WTC11 (cell line): ENCODE results near the gene GREM1. TPM values are rescaled to one million over a fixed set of nuclear protein-coding genes. Genes with fewer than 3 reads are reported as not detected.

Source experiments
- ATAC-seq: fragments of 200-7000 bp; cut with Tn5 transposase; 2 replicates; pipeline ENCODE4 v1.10.0; 2021; ENCODE audit warnings: mild to moderate bottlenecking, moderate library complexity
- CTCF ChIA-PET: fragments of 300-600 bp; sonication (Branson Sonifier 250); formaldehyde crosslinking; loops from one replicate; lab custom pipeline; 2021; ENCODE audit warnings: antibody characterized with exemption; lab: Charles Lee
- POLR2A ChIA-PET: fragments of 350-600 bp; sonication (Branson Sonifier 250); formaldehyde crosslinking; loops from one replicate; lab custom pipeline; 2021; ENCODE audit warnings: antibody characterized with exemption; lab: Charles Lee
- DNase-seq: peaks from one replicate; pipeline ENCODE4 v3.0.0; 2021; ENCODE audit warnings: low spot score
- H3K27ac Mint-ChIP-seq: 2 replicates; pipeline ENCODE4 v1.8.0; 2021; ENCODE audit warnings: mixed read lengths
- H3K27me3 Mint-ChIP-seq: 2 replicates; pipeline ENCODE4 v1.8.0; 2021; ENCODE audit warnings: low read depth, mild to moderate bottlenecking, moderate library complexity, mixed read lengths
- H3K36me3 Mint-ChIP-seq: 2 replicates; pipeline ENCODE4 v1.8.0; 2021; ENCODE audit warnings: mixed read lengths
- H3K4me1 Mint-ChIP-seq: 2 replicates; pipeline ENCODE4 v1.8.0; 2022; ENCODE audit warnings: mixed read lengths
- H3K4me3 Mint-ChIP-seq: 2 replicates; pipeline ENCODE4 v1.8.0; 2021; ENCODE audit warnings: mild to moderate bottlenecking, moderate library complexity, mixed read lengths
- H3K9me3 Mint-ChIP-seq: 2 replicates; pipeline ENCODE4 v1.8.0; 2021; ENCODE audit warnings: mixed read lengths
- FOXK1 ChIP-seq: sonication (generic); formaldehyde crosslinking; IDR thresholded peaks from 2 replicates; pipeline ENCODE4 v1.8.0; 2022; ENCODE audit warnings: mild to moderate bottlenecking, moderate library complexity, missing genetic modification reagents
- GABPB1 ChIP-seq: sonication (generic); formaldehyde crosslinking; IDR thresholded peaks from 2 replicates; pipeline ENCODE4 v1.8.1; 2023; ENCODE audit warnings: mild to moderate bottlenecking, missing genetic modification reagents
- GTF2I ChIP-seq: fragments of 250-450 bp; sonication (Bioruptor Pico); conservative IDR thresholded peaks from 2 replicates; pipeline ENCODE4 v1.4.0; 2021; ENCODE audit warnings: mild to moderate bottlenecking
- JUN ChIP-seq: sonication (generic); formaldehyde crosslinking; IDR thresholded peaks from 2 replicates; pipeline ENCODE4 v1.8.0; 2023; ENCODE audit warnings: mild to moderate bottlenecking, missing genetic modification reagents
- NR3C1 ChIP-seq: sonication (generic); formaldehyde crosslinking; conservative IDR thresholded peaks from 2 replicates; pipeline ENCODE4 v1.8.1; 2023; ENCODE audit warnings: low read depth, mild to moderate bottlenecking, missing genetic modification reagents
- TEAD1 ChIP-seq: sonication (generic); formaldehyde crosslinking; IDR thresholded peaks from 2 replicates; pipeline ENCODE4 v1.8.0; 2022; ENCODE audit warnings: mild to moderate bottlenecking, missing genetic modification reagents
- ZNF317 ChIP-seq: sonication (generic); formaldehyde crosslinking; IDR thresholded peaks from 2 replicates; pipeline ENCODE4 v1.8.1; 2023; ENCODE audit warnings: low read depth, mild to moderate bottlenecking, moderate library complexity, missing genetic modification reagents, borderline replicate concordance
- total RNA-seq: library from RNA; stranded (reverse); gene quantifications from 3 replicates; pipeline ENCODE4 v1.2.3, GENCODE V29; 2021
- TF ChIP-seq, protein P1 (sequence below): fragments of 250-450 bp; sonication (Bioruptor Pico); IDR thresholded peaks from 2 replicates; pipeline ENCODE4 v1.9.0; 2021; ENCODE audit warnings: mild to moderate bottlenecking, borderline replicate concordance
- TF ChIP-seq, protein P2 (sequence below): sonication (generic); formaldehyde crosslinking; IDR thresholded peaks from 2 replicates; pipeline ENCODE4 v1.8.1; 2022; ENCODE audit warnings: mild to moderate bottlenecking, moderate library complexity, missing genetic modification reagents
- TF ChIP-seq, protein P3 (sequence below): sonication (generic); formaldehyde crosslinking; IDR thresholded peaks from 2 replicates; pipeline ENCODE4 v1.8.0; 2022; ENCODE audit warnings: mild to moderate bottlenecking, missing genetic modification reagents
- TF ChIP-seq, protein P4 (sequence below): sonication (generic); formaldehyde crosslinking; IDR thresholded peaks from 2 replicates; pipeline ENCODE4 v1.8.1; 2023; ENCODE audit warnings: mild to moderate bottlenecking, missing genetic modification reagents, moderate library complexity
- TF ChIP-seq, protein P5 (sequence below): sonication (generic); formaldehyde crosslinking; IDR thresholded peaks from 2 replicates; pipeline ENCODE4 v1.8.0; 2022; ENCODE audit warnings: missing genetic modification reagents
- TF ChIP-seq, protein P6 (sequence below): sonication (generic); formaldehyde crosslinking; IDR thresholded peaks from 2 replicates; pipeline ENCODE4 v1.8.0; 2023; ENCODE audit warnings: missing genetic modification reagents
- TF ChIP-seq, protein P7 (sequence below): fragments of 250-450 bp; sonication (Bioruptor Pico); IDR thresholded peaks from 2 replicates; pipeline ENCODE4 v1.9.0; 2021; ENCODE audit warnings: mild to moderate bottlenecking

GREM1 gene
- total RNA-seq, 1 experiment from 2014 or later, result 0.59 TPM

DNA sequence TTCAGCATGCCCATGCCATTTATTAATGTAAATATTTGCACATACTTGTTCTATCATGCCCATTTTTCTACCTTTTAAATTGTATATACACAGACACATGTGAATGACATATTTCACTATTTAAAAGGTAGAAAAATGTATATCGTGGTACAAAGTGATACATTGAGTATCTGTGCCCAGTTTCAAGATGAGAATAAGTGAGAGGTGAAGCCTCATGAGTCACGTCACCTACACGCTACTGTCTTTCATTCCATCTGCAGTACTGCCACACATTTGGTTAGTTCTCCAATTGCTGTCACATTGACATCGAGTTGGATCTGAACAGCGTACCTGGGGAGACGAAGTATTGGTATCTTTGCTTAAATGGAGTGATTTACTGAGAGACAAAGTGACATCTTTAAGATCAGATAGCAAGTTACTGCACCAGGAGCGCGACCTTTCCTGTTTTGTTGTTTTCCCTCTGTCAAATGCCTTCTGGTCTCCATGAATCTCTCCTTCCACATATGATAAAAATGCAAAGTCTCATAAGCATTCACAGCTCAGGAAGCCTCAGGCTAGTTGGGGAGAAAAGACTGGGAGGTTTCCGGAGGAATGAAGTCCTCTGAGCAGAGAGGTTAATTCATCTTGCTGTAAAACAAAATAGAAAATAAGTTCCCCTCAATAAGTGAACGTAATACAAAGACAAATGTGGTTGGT, 12.0 kb downstream of the GREM1 start:
- no peak for DNase-seq
- TF ChIP-seq FOXK1 (CRISPR knock-in tag), result no peak
- TF ChIP-seq, protein P1, sequence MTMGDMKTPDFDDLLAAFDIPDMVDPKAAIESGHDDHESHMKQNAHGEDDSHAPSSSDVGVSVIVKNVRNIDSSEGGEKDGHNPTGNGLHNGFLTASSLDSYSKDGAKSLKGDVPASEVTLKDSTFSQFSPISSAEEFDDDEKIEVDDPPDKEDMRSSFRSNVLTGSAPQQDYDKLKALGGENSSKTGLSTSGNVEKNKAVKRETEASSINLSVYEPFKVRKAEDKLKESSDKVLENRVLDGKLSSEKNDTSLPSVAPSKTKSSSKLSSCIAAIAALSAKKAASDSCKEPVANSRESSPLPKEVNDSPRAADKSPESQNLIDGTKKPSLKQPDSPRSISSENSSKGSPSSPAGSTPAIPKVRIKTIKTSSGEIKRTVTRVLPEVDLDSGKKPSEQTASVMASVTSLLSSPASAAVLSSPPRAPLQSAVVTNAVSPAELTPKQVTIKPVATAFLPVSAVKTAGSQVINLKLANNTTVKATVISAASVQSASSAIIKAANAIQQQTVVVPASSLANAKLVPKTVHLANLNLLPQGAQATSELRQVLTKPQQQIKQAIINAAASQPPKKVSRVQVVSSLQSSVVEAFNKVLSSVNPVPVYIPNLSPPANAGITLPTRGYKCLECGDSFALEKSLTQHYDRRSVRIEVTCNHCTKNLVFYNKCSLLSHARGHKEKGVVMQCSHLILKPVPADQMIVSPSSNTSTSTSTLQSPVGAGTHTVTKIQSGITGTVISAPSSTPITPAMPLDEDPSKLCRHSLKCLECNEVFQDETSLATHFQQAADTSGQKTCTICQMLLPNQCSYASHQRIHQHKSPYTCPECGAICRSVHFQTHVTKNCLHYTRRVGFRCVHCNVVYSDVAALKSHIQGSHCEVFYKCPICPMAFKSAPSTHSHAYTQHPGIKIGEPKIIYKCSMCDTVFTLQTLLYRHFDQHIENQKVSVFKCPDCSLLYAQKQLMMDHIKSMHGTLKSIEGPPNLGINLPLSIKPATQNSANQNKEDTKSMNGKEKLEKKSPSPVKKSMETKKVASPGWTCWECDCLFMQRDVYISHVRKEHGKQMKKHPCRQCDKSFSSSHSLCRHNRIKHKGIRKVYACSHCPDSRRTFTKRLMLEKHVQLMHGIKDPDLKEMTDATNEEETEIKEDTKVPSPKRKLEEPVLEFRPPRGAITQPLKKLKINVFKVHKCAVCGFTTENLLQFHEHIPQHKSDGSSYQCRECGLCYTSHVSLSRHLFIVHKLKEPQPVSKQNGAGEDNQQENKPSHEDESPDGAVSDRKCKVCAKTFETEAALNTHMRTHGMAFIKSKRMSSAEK (CRISPR knock-in tag), result no peak
- TF ChIP-seq GABPB1, result no peak
- TF ChIP-seq, protein P2, sequence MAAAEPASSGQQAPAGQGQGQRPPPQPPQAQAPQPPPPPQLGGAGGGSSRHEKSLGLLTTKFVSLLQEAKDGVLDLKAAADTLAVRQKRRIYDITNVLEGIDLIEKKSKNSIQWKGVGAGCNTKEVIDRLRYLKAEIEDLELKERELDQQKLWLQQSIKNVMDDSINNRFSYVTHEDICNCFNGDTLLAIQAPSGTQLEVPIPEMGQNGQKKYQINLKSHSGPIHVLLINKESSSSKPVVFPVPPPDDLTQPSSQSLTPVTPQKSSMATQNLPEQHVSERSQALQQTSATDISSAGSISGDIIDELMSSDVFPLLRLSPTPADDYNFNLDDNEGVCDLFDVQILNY (CRISPR knock-in tag), result no peak
- TF ChIP-seq, protein P3, sequence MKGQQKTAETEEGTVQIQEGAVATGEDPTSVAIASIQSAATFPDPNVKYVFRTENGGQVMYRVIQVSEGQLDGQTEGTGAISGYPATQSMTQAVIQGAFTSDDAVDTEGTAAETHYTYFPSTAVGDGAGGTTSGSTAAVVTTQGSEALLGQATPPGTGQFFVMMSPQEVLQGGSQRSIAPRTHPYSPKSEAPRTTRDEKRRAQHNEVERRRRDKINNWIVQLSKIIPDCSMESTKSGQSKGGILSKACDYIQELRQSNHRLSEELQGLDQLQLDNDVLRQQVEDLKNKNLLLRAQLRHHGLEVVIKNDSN (CRISPR knock-in tag), result no peak
- no peak for TF ChIP-seq TEAD1
- TF ChIP-seq, protein P4, sequence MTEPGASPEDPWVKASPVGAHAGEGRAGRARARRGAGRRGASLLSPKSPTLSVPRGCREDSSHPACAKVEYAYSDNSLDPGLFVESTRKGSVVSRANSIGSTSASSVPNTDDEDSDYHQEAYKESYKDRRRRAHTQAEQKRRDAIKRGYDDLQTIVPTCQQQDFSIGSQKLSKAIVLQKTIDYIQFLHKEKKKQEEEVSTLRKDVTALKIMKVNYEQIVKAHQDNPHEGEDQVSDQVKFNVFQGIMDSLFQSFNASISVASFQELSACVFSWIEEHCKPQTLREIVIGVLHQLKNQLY (CRISPR knock-in tag), result no peak
- TF ChIP-seq, protein P5, sequence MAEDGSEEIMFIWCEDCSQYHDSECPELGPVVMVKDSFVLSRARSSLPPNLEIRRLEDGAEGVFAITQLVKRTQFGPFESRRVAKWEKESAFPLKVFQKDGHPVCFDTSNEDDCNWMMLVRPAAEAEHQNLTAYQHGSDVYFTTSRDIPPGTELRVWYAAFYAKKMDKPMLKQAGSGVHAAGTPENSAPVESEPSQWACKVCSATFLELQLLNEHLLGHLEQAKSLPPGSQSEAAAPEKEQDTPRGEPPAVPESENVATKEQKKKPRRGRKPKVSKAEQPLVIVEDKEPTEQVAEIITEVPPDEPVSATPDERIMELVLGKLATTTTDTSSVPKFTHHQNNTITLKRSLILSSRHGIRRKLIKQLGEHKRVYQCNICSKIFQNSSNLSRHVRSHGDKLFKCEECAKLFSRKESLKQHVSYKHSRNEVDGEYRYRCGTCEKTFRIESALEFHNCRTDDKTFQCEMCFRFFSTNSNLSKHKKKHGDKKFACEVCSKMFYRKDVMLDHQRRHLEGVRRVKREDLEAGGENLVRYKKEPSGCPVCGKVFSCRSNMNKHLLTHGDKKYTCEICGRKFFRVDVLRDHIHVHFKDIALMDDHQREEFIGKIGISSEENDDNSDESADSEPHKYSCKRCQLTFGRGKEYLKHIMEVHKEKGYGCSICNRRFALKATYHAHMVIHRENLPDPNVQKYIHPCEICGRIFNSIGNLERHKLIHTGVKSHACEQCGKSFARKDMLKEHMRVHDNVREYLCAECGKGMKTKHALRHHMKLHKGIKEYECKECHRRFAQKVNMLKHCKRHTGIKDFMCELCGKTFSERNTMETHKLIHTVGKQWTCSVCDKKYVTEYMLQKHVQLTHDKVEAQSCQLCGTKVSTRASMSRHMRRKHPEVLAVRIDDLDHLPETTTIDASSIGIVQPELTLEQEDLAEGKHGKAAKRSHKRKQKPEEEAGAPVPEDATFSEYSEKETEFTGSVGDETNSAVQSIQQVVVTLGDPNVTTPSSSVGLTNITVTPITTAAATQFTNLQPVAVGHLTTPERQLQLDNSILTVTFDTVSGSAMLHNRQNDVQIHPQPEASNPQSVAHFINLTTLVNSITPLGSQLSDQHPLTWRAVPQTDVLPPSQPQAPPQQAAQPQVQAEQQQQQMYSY (CRISPR knock-in tag), result no peak
- no peak for TF ChIP-seq JUN (CRISPR knock-in tag)
- TF ChIP-seq ZNF317, result no peak
- TF ChIP-seq, protein P6, sequence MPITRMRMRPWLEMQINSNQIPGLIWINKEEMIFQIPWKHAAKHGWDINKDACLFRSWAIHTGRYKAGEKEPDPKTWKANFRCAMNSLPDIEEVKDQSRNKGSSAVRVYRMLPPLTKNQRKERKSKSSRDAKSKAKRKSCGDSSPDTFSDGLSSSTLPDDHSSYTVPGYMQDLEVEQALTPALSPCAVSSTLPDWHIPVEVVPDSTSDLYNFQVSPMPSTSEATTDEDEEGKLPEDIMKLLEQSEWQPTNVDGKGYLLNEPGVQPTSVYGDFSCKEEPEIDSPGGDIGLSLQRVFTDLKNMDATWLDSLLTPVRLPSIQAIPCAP (CRISPR knock-in tag), result no peak
- TF ChIP-seq, protein P7, sequence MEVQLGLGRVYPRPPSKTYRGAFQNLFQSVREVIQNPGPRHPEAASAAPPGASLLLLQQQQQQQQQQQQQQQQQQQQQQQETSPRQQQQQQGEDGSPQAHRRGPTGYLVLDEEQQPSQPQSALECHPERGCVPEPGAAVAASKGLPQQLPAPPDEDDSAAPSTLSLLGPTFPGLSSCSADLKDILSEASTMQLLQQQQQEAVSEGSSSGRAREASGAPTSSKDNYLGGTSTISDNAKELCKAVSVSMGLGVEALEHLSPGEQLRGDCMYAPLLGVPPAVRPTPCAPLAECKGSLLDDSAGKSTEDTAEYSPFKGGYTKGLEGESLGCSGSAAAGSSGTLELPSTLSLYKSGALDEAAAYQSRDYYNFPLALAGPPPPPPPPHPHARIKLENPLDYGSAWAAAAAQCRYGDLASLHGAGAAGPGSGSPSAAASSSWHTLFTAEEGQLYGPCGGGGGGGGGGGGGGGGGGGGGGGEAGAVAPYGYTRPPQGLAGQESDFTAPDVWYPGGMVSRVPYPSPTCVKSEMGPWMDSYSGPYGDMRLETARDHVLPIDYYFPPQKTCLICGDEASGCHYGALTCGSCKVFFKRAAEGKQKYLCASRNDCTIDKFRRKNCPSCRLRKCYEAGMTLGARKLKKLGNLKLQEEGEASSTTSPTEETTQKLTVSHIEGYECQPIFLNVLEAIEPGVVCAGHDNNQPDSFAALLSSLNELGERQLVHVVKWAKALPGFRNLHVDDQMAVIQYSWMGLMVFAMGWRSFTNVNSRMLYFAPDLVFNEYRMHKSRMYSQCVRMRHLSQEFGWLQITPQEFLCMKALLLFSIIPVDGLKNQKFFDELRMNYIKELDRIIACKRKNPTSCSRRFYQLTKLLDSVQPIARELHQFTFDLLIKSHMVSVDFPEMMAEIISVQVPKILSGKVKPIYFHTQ (CRISPR knock-in tag), result no peak
- no peak for TF ChIP-seq GTF2I (CRISPR knock-in tag)
- TF ChIP-seq NR3C1 (CRISPR knock-in tag), result no peak
- CTCF ChIA-PET, result no interaction called here
- H3K27ac Mint-ChIP-seq, result no peak overlapping the region
- H3K27me3 Mint-ChIP-seq, result peaks cover 7% of the 10 kb centered on the region
- no peak overlapping the region for H3K4me3 Mint-ChIP-seq
- H3K36me3 Mint-ChIP-seq, result no peaks in the 10 kb centered on the region
- no peak for ATAC-seq
- peaks cover 21% of the 10 kb centered on the region for H3K4me1 Mint-ChIP-seq
- POLR2A ChIA-PET, result no interaction called here
- H3K9me3 Mint-ChIP-seq, result peaks cover 11% of the 10 kb centered on the region
